HepG2 (cell line): ENCODE results near the gene IL17RA. TPM values are rescaled to one million over a fixed set of nuclear protein-coding genes. Genes with fewer than 3 reads are reported as not detected.

Experiments used
- ATAC-seq: fragments of 200-7000 bp; cut with Tn5 transposase; 3 replicates; pipeline ENCODE4 v1.9.1; 2020; ENCODE audit warnings: mild to moderate bottlenecking, moderate library complexity
- BruUV-seq: library from RNA; stranded (reverse); fragments of 400-500 nt; replicated peaks from 2 replicates; lab custom pipeline; 2021; lab: Mats Ljungman, UMichigan
- CTCF ChIA-PET: fragments of 300-600 bp; formaldehyde crosslinking; extraction: SDS; loops from one replicate; lab custom pipeline; 2021; ENCODE audit warnings: low total read pairs, inconsistent platforms, low intra/inter-chr PET ratio; lab: Yijun Ruan, JAX
- POLR2A ChIA-PET: fragments of 350-600 bp; sonication (Branson Sonifier 250); formaldehyde crosslinking; loops from one replicate; lab custom pipeline; 2020; ENCODE audit warnings: antibody characterized with exemption, inconsistent platforms; lab: Yijun Ruan, JAX
- DNase-seq: peaks from one replicate; pipeline ENCODE4 v3.0.0-alpha.2; 2015; ENCODE audit warnings: low spot score
- FAIRE-seq: peaks from 3 replicates; lab custom pipeline; 2011; peaks lifted over from hg19 to GRCh38; lab: Jason Lieb, UNC
- H2AFZ ChIP-seq: one replicate; pipeline ENCODE4 v1.6.1; 2011; ENCODE audit warnings: low read length, inconsistent platforms
- H3K27ac ChIP-seq: fragments of 300-600 bp; 3 replicates; pipeline ENCODE4 v1.8.0; 2011; ENCODE audit warnings: mixed run types, mild to moderate bottlenecking, mixed read lengths, low read length, inconsistent platforms; ENCODE audit not compliant: insufficient read depth; ENCODE audit errors: extremely low read length
- H3K27me3 ChIP-seq, 2 experiments: fragments of 200-600 bp in 1 of 2; 2 replicates in 1 of 2; 3 replicates in 1 of 2; pipeline versions ENCODE4 v1.6.0 to v1.8.0; 2011; ENCODE audit warnings: low read length in 2 of 2, mild to moderate bottlenecking in 2 of 2, moderate library complexity in 2 of 2, inconsistent platforms in 1 of 2; ENCODE audit not compliant: insufficient read depth in 2 of 2, control insufficient read depth in 1 of 2
- H3K36me3 ChIP-seq, 2 experiments: fragments of 200-600 bp in 1 of 2; replicated peaks in 1 of 2; 2 replicates in 1 of 2; 3 replicates in 1 of 2; pipeline versions ENCODE4 v1.5.1 to v1.8.0; 2011; ENCODE audit warnings: low read length in 2 of 2, inconsistent platforms in 1 of 2; ENCODE audit not compliant: insufficient read depth in 2 of 2, control insufficient read depth in 1 of 2
- H3K4me1 ChIP-seq: 2 replicates; pipeline ENCODE4 v1.5.1; 2012; ENCODE audit warnings: low read length, inconsistent platforms; ENCODE audit not compliant: insufficient read depth
- H3K4me2 ChIP-seq: 2 replicates; pipeline ENCODE4 v1.6.0; 2011; ENCODE audit warnings: low read depth, low read length, inconsistent platforms
- H3K4me3 ChIP-seq, 3 experiments: fragments of 200-600 bp in 1 of 3; sonication (generic), shearing (Covaris generic) in 1 of 3; replicated peaks in 1 of 3; 2 replicates each; pipeline ENCODE4 v1.5.1; 2011 to 2016; ENCODE audit warnings: low read length in 3 of 3, inconsistent platforms in 2 of 3, low read depth in 2 of 3, mild to moderate bottlenecking in 2 of 3, control low read depth in 1 of 3, mixed read lengths in 1 of 3; ENCODE audit not compliant: insufficient read depth in 1 of 3
- H3K79me2 ChIP-seq: one replicate; pipeline ENCODE4 v1.6.1; 2011; ENCODE audit warnings: low read length, inconsistent platforms; ENCODE audit not compliant: insufficient read depth
- H3K9ac ChIP-seq: 2 replicates; pipeline ENCODE4 v1.6.0; 2011; ENCODE audit warnings: mild to moderate bottlenecking, low read depth, low read length, inconsistent platforms; ENCODE audit not compliant: insufficient read depth
- H3K9me3 ChIP-seq: 2 replicates; pipeline ENCODE4 v1.5.1; 2012; ENCODE audit warnings: mild to moderate bottlenecking, low read length
- H4K20me1 ChIP-seq: 2 replicates; pipeline ENCODE4 v1.6.0; 2011; ENCODE audit warnings: inconsistent platforms, mild to moderate bottlenecking, low read length, moderate library complexity; ENCODE audit not compliant: insufficient read depth
- CREBL2 ChIP-seq: sonication (generic); formaldehyde crosslinking; IDR thresholded peaks from 2 replicates; pipeline ENCODE4 v1.8.1; 2023; ENCODE audit warnings: missing genetic modification reagents, mild to moderate bottlenecking, borderline replicate concordance
- DR1 ChIP-seq: sonication (generic); formaldehyde crosslinking; IDR thresholded peaks from 2 replicates; pipeline ENCODE4 v1.8.0; 2021; ENCODE audit warnings: mild to moderate bottlenecking, missing genetic modification reagents, inconsistent platforms
- KLF12 ChIP-seq: sonication (generic); formaldehyde crosslinking; IDR thresholded peaks from 2 replicates; pipeline ENCODE4 v1.4.0; 2020; ENCODE audit warnings: missing genetic modification reagents, borderline replicate concordance
- MEF2D ChIP-seq: sonication (generic); formaldehyde crosslinking; IDR thresholded peaks from 2 replicates; pipeline ENCODE4 v1.5.1; 2020; ENCODE audit warnings: mild to moderate bottlenecking, missing genetic modification reagents
- POGK ChIP-seq: sonication (generic); formaldehyde crosslinking; conservative IDR thresholded peaks from 2 replicates; pipeline ENCODE4 v1.8.0; 2022; ENCODE audit warnings: mild to moderate bottlenecking, moderate library complexity, missing genetic modification reagents
- SETDB1 ChIP-seq: sonication (generic); formaldehyde crosslinking; IDR thresholded peaks from 2 replicates; pipeline ENCODE4 v1.5.1; 2020; ENCODE audit warnings: missing genetic modification reagents, mild to moderate bottlenecking, borderline replicate concordance
- ZIK1 ChIP-seq: sonication (generic); formaldehyde crosslinking; IDR thresholded peaks from 2 replicates; pipeline ENCODE4 v1.5.0; 2020; ENCODE audit warnings: mild to moderate bottlenecking, low read depth, missing genetic modification reagents, borderline replicate concordance
- WGBS: methylation state at CpG from one replicate; pipeline ENCODE4 v1.1.6; 2017; ENCODE audit warnings: low lambda C conversion rate; 5-methylcytosine and 5-hydroxymethylcytosine counted together
- in situ Hi-C: cut with HindIII; loops from 2 replicates; pipeline ENCODE4 v1.10.0; 2017; ENCODE audit warnings: low pct_unique_long_range_greater_than_20kb; ENCODE audit not compliant: extremely low pct_ligation_motif_present
- intact Hi-C: fragments of 100-400 bp; cut with micrococcal nuclease; formaldehyde crosslinking; loops from one replicate; pipeline ENCODE4 v1.10.0; 2022; ENCODE audit not compliant: unreplicated experiment
- polyA plus RNA-seq, 8 experiments: library from polyadenylated mRNA; depleted of rRNA in 3 of 8; stranded (reverse) in 7 of 8; unstranded in 1 of 8; fragments of >200 nt; fragmentation: Illumina TruSeq in 4 of 8; extraction: Trizol in 4 of 8; gene quantifications; 2 replicates each; pipeline versions ENCODE4 v1.2.1 to v1.2.3, GENCODE V29; 2011 to 2016; ENCODE audit warnings: low read depth in 4 of 8, missing spikeins in 1 of 8, mixed read lengths in 1 of 8; ENCODE audit not compliant: insufficient read depth in 1 of 8
- total RNA-seq, 5 experiments: library from RNA; depleted of rRNA; stranded (reverse); fragments of >200 nt; fragmentation: Illumina TruSeq; extraction: Trizol; gene quantifications; 2 replicates each; pipeline ENCODE4 v1.2.3, GENCODE V29; 2016; ENCODE audit warnings: low read depth in 1 of 5
- TF ChIP-seq, protein P1 (sequence below): IDR thresholded peaks from 2 replicates; pipeline ENCODE4 v1.6.1; 2012; ENCODE audit warnings: low read length, improper control_type of control experiment
- TF ChIP-seq, protein P2 (sequence below): sonication (generic); formaldehyde crosslinking; IDR thresholded peaks from 2 replicates; pipeline ENCODE4 v1.5.1; 2020; ENCODE audit warnings: mild to moderate bottlenecking, missing genetic modification reagents, moderate library complexity
- TF ChIP-seq, protein P3 (sequence below): IDR thresholded peaks from 2 replicates; pipeline ENCODE4 v1.6.1; 2012; ENCODE audit warnings: inconsistent platforms

IL17RA gene
- total and polyA plus RNA-seq, 2 of the 13 experiments (the other 11 are each of a cell fraction or from before 2014, with no cell fraction given), result 2.5 to 8.2 TPM

- TF ChIP-seq ZIK1 (CRISPR knock-in tag), result no peak
- TF ChIP-seq CREBL2 (CRISPR knock-in tag), result no peak
- no peak for TF ChIP-seq MEF2D
- no peak for TF ChIP-seq DR1
- TF ChIP-seq KLF12 (CRISPR knock-in tag), result no peak
- TF ChIP-seq POGK, result no peak
These were observed 73.4 kb downstream of the IL17RA start (continued) for GRCh38 chr22:17158176-17158567.

GRCh38 chr22:17158568-17159503 lies 74.0 kb downstream of the IL17RA start, which contains the start of gene HDHD5:
Gene HDHD5 (minus strand): TSS chr22:17159277. CDS start chr22:17159251, 26 bp downstream.
- Histone ChIP-seq H3K4me2 (peak within 1 kb of the TSS; percentile 53), H3K27ac (no peak within 1 kb of the TSS), H3K27me3 (peaks cover 2 to 11% of the 10 kb centered on the region in 2 experiments; a peak in 2 of 5 replicates), H3K36me3 (no peaks in the 10 kb centered on the region), H3K79me2 (no peaks in the 10 kb centered on the region), H2AFZ (no peak within 1 kb of the TSS), H4K20me1 (no peaks in the 10 kb centered on the region), H3K4me3 (peak within 1 kb of the TSS in 2 of 3 experiments; percentile 34 to 58; a peak in 3 of 6 replicates), H3K9ac (0 out of 2 replicates have a peak within 1 kb of the TSS, but pooled peaks have one; percentile 11), H3K9me3 (no peaks in the 10 kb centered on the region), H3K4me1 (no peaks in the 10 kb centered on the region)
- intact Hi-C loops (no loop called here), in situ Hi-C loops (no loop called here)
- ChIA-PET POLR2A (no interaction called here), CTCF (no interaction called here)
- DNase-seq (no peak), FAIRE-seq (no peak), ATAC-seq (peak; percentile 86)
- no TSS peak for BruUV-seq
- 54% methylated on average over 23 of the region's 114 CpGs for WGBS
- TF ChIP-seq, protein P1, sequence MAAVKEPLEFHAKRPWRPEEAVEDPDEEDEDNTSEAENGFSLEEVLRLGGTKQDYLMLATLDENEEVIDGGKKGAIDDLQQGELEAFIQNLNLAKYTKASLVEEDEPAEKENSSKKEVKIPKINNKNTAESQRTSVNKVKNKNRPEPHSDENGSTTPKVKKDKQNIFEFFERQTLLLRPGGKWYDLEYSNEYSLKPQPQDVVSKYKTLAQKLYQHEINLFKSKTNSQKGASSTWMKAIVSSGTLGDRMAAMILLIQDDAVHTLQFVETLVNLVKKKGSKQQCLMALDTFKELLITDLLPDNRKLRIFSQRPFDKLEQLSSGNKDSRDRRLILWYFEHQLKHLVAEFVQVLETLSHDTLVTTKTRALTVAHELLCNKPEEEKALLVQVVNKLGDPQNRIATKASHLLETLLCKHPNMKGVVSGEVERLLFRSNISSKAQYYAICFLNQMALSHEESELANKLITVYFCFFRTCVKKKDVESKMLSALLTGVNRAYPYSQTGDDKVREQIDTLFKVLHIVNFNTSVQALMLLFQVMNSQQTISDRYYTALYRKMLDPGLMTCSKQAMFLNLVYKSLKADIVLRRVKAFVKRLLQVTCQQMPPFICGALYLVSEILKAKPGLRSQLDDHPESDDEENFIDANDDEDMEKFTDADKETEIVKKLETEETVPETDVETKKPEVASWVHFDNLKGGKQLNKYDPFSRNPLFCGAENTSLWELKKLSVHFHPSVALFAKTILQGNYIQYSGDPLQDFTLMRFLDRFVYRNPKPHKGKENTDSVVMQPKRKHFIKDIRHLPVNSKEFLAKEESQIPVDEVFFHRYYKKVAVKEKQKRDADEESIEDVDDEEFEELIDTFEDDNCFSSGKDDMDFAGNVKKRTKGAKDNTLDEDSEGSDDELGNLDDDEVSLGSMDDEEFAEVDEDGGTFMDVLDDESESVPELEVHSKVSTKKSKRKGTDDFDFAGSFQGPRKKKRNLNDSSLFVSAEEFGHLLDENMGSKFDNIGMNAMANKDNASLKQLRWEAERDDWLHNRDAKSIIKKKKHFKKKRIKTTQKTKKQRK, result no peak
- TF ChIP-seq SETDB1 (CRISPR knock-in tag), result no peak
- TF ChIP-seq, protein P2, sequence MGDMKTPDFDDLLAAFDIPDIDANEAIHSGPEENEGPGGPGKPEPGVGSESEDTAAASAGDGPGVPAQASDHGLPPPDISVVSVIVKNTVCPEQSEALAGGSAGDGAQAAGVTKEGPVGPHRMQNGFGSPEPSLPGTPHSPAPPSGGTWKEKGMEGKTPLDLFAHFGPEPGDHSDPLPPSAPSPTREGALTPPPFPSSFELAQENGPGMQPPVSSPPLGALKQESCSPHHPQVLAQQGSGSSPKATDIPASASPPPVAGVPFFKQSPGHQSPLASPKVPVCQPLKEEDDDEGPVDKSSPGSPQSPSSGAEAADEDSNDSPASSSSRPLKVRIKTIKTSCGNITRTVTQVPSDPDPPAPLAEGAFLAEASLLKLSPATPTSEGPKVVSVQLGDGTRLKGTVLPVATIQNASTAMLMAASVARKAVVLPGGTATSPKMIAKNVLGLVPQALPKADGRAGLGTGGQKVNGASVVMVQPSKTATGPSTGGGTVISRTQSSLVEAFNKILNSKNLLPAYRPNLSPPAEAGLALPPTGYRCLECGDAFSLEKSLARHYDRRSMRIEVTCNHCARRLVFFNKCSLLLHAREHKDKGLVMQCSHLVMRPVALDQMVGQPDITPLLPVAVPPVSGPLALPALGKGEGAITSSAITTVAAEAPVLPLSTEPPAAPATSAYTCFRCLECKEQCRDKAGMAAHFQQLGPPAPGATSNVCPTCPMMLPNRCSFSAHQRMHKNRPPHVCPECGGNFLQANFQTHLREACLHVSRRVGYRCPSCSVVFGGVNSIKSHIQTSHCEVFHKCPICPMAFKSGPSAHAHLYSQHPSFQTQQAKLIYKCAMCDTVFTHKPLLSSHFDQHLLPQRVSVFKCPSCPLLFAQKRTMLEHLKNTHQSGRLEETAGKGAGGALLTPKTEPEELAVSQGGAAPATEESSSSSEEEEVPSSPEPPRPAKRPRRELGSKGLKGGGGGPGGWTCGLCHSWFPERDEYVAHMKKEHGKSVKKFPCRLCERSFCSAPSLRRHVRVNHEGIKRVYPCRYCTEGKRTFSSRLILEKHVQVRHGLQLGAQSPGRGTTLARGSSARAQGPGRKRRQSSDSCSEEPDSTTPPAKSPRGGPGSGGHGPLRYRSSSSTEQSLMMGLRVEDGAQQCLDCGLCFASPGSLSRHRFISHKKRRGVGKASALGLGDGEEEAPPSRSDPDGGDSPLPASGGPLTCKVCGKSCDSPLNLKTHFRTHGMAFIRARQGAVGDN (CRISPR knock-in tag), result peak; percentile 17; the same call in 1 of the 2 replicates
- TF ChIP-seq, protein P3, sequence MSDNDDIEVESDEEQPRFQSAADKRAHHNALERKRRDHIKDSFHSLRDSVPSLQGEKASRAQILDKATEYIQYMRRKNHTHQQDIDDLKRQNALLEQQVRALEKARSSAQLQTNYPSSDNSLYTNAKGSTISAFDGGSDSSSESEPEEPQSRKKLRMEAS, result 0 out of 2 replicates have a peak, but pooled peaks have one; percentile 16
